GM12878 (cell line): Measurements from ENCODE around the gene TUBA3E. TPM values are rescaled to one million over a fixed set of nuclear protein-coding genes. Genes with fewer than 3 reads are reported as not detected.

ENCODE experiments used
- ATAC-seq: fragments of 200-7000 bp; cut with Tn5 transposase; 3 replicates; pipeline ENCODE4 v1.9.1; 2020; ENCODE audit warnings: mild to moderate bottlenecking, moderate library complexity
- BruUV-seq: library from RNA; stranded (reverse); fragments of 400-500 nt; replicated peaks from 2 replicates; lab custom pipeline; 2021; lab: Mats Ljungman, UMichigan
- CTCF ChIA-PET: fragments of 300-600 bp; sonication (Branson Sonifier 250); formaldehyde crosslinking; extraction: SDS; loops from one replicate; lab custom pipeline; 2021; ENCODE audit warnings: inconsistent platforms; lab: Yijun Ruan, JAX
- POLR2A ChIA-PET: fragments of 350-600 bp; formaldehyde crosslinking; extraction: SDS; loops from one replicate; lab custom pipeline; 2021; ENCODE audit warnings: inconsistent platforms; lab: Charles Lee
- RAD21 ChIA-PET: fragments of 300-600 bp; sonication (Branson Sonifier 250); formaldehyde crosslinking; loops from one replicate; lab custom pipeline; 2023; ENCODE audit warnings: antibody characterized with exemption; ENCODE audit not compliant: unreplicated experiment; lab: Charles Lee
- SMC1A ChIA-PET: fragments of 300-600 bp; sonication (Branson Sonifier 250); formaldehyde crosslinking; loops from one replicate; lab custom pipeline; 2023; ENCODE audit not compliant: unreplicated experiment, uncharacterized antibody; lab: Charles Lee
- DNase-seq: peaks from one replicate; pipeline ENCODE4 v3.0.0-alpha.2; 2011; ENCODE audit warnings: low read depth, low spot score
- FAIRE-seq: peaks from 3 replicates; lab custom pipeline; 2011; peaks lifted over from hg19 to GRCh38; lab: Jason Lieb, UNC
- H2AFZ ChIP-seq: 2 replicates; pipeline ENCODE4 v1.6.0; 2011; ENCODE audit warnings: low read depth, low read length, control low read depth; ENCODE audit not compliant: control insufficient read depth
- H3K27ac ChIP-seq: 2 replicates; pipeline ENCODE4 v1.5.1; 2011; ENCODE audit warnings: control low read depth; ENCODE audit not compliant: control insufficient read depth, insufficient read depth
- H3K27me3 ChIP-seq, 2 experiments: replicated peaks in 1 of 2; 2 replicates each; pipeline versions ENCODE4 v1.6.0 to v1.6.1; 2011; ENCODE audit warnings: low read length in 1 of 2; ENCODE audit not compliant: control insufficient read depth in 2 of 2, insufficient read depth in 2 of 2
- H3K36me3 ChIP-seq, 2 experiments: 2 replicates each; pipeline ENCODE4 v1.5.1; 2011; ENCODE audit warnings: low read length in 1 of 2; ENCODE audit not compliant: control insufficient read depth in 2 of 2, insufficient read depth in 2 of 2
- H3K4me1 ChIP-seq: 2 replicates; pipeline ENCODE4 v1.6.1; 2011; ENCODE audit warnings: mild to moderate bottlenecking, low read length, moderate library complexity, mixed read lengths; ENCODE audit not compliant: control insufficient read depth, insufficient read depth
- H3K4me2 ChIP-seq: 2 replicates; pipeline ENCODE4 v1.6.0; 2011; ENCODE audit warnings: control low read depth; ENCODE audit not compliant: control insufficient read depth, insufficient read depth
- H3K4me3 ChIP-seq: fragments of 200-600 bp; sonication (generic); 2 replicates; pipeline ENCODE4 v1.5.1; 2016
- H3K79me2 ChIP-seq: 2 replicates; pipeline ENCODE4 v1.6.0; 2011; ENCODE audit warnings: low read length; ENCODE audit not compliant: control insufficient read depth, insufficient read depth
- H3K9ac ChIP-seq: 2 replicates; pipeline ENCODE4 v1.8.0; 2011; ENCODE audit warnings: low read length, control low read depth, mixed read lengths; ENCODE audit not compliant: control insufficient read depth, insufficient read depth
- H3K9me3 ChIP-seq: replicated peaks from 3 replicates; pipeline ENCODE4 v1.5.1; 2011; ENCODE audit warnings: mild to moderate bottlenecking, low read length; ENCODE audit not compliant: control insufficient read depth, insufficient read depth
- H4K20me1 ChIP-seq: 2 replicates; pipeline ENCODE4 v1.6.0; 2011; ENCODE audit not compliant: control insufficient read depth, insufficient read depth
- E2F4 ChIP-seq: IDR thresholded peaks from 2 replicates; pipeline ENCODE4 v1.6.1; 2012; ENCODE audit warnings: low read depth, low read length, improper control_type of control experiment
- EED ChIP-seq: sonication (generic); IDR thresholded peaks from 2 replicates; pipeline ENCODE4 v1.6.1; 2016; ENCODE audit warnings: antibody characterized with exemption, low read depth
- FOS ChIP-seq: IDR thresholded peaks from 3 replicates; pipeline ENCODE4 v1.6.1; 2011; ENCODE audit warnings: borderline replicate concordance; ENCODE audit not compliant: insufficient read length; ENCODE audit errors: extremely low read depth
- HSF1 ChIP-seq: fragments of 150-350 bp; IDR thresholded peaks from 2 replicates; pipeline ENCODE4 v1.6.1; 2014; ENCODE audit warnings: mild to moderate bottlenecking, low read depth, low read length
- KDM1A ChIP-seq: fragments of 200-600 bp; sonication (generic); IDR thresholded peaks from 2 replicates; pipeline ENCODE4 v1.6.1; 2016; ENCODE audit warnings: borderline replicate concordance
- LARP7 ChIP-seq: fragments of 450-650 bp; IDR thresholded peaks from 2 replicates; pipeline ENCODE4 v1.6.1; 2017; ENCODE audit warnings: mild to moderate bottlenecking
- NBN ChIP-seq: fragments of 450-650 bp; IDR thresholded peaks from 2 replicates; pipeline ENCODE4 v1.6.1; 2016
- NKRF ChIP-seq: fragments of 450-650 bp; conservative IDR thresholded peaks from 2 replicates; pipeline ENCODE4 v1.6.1; 2017; ENCODE audit warnings: mild to moderate bottlenecking, moderate library complexity
- PAX5 ChIP-seq: IDR thresholded peaks from 2 replicates; pipeline ENCODE4 v1.6.1; 2011; ENCODE audit warnings: low read depth, low read length, borderline replicate concordance
- POLR2A ChIP-seq: IDR thresholded peaks from 2 replicates; pipeline ENCODE4 v1.6.1; 2011; ENCODE audit warnings: low read depth, mild to moderate bottlenecking, low read length
- RAD51 ChIP-seq: fragments of 450-650 bp; IDR thresholded peaks from 2 replicates; pipeline ENCODE4 v1.6.1; 2016; ENCODE audit warnings: moderate library complexity, mild to moderate bottlenecking, inconsistent platforms
- TARDBP ChIP-seq: IDR thresholded peaks from 2 replicates; pipeline ENCODE4 v1.6.1; 2016; ENCODE audit warnings: borderline replicate concordance
- TBL1XR1 ChIP-seq: IDR thresholded peaks from 2 replicates; pipeline ENCODE4 v1.6.1; 2012; ENCODE audit warnings: low read depth, low read length, improper control_type of control experiment
- TCF12 ChIP-seq: IDR thresholded peaks from 2 replicates; pipeline ENCODE4 v1.6.1; 2011; ENCODE audit warnings: low read depth, mild to moderate bottlenecking, low read length
- WGBS: methylation state at CpG from one replicate; pipeline ENCODE4 v1.1.6; 2016; ENCODE audit warnings: low lambda C conversion rate; ENCODE audit not compliant: insufficient replicate concordance, insufficient coverage; ENCODE audit errors: missing lambda C conversion rate; 5-methylcytosine and 5-hydroxymethylcytosine counted together
- in situ Hi-C: fragments of 300-500 bp; cut with MboI; formaldehyde crosslinking; loops from 9 replicates; pipeline ENCODE4 v1.14.3; 2018; ENCODE audit warnings: mixed read lengths
- intact Hi-C: fragments of 100-400 bp; cut with micrococcal nuclease; formaldehyde crosslinking; loops from one replicate; pipeline ENCODE4 v1.14.2; 2022; ENCODE audit not compliant: unreplicated experiment
- polyA plus RNA-seq, 11 experiments: library from polyadenylated mRNA; depleted of rRNA in 4 of 11; unstranded in 6 of 11; stranded (reverse) in 5 of 11; fragments of >200 nt; fragmentation: Nextera tagmentation in 4 of 11; fragmentation: Illumina TruSeq in 1 of 11; extraction: Ambion mirVana in 4 of 11; extraction: Trizol in 1 of 11; gene quantifications; 1 replicate in 1 of 11; 2 replicates in 10 of 11; pipeline versions ENCODE4 v1.2.1 to v1.2.3, GENCODE V29; 2011 to 2016; ENCODE audit warnings: inconsistent platforms in 2 of 11, missing spikeins in 2 of 11, low read depth in 1 of 11
- total RNA-seq, 4 experiments: library from RNA; depleted of rRNA in 3 of 4; stranded (reverse); fragments of >200 nt in 3 of 4; fragmentation: Illumina TruSeq in 1 of 4; extraction: Trizol in 1 of 4; gene quantifications; 2 replicates each; pipeline versions ENCODE4 v1.2.1 to v1.2.3, GENCODE V29; 2013 to 2021

Gene TUBA3E
- total and polyA plus RNA-seq, 10 of the 15 experiments (the other 5 are each of a cell fraction or from before 2014, with no cell fraction given) = not detected

GRCh38 chr2:130246430-130246829, 48.2 kb upstream of the TUBA3E start:
- SMC1A ChIA-PET = no interaction called here
- ATAC-seq = no peak
- Histone ChIP-seq H3K27me3 (no peaks in the 10 kb centered on the region; a peak in 1 of 4 replicates), H3K9ac (no peak overlapping the region), H3K36me3 (no peaks in the 10 kb centered on the region), H3K4me2 (no peak overlapping the region), H3K79me2 (no peaks in the 10 kb centered on the region), H2AFZ (no peak overlapping the region), H3K4me1 (no peaks in the 10 kb centered on the region), H4K20me1 (no peaks in the 10 kb centered on the region), H3K4me3 (no peak overlapping the region), H3K27ac (no peak overlapping the region), H3K9me3 (no peaks in the 10 kb centered on the region)
- intact Hi-C loops = no loop called here
- POLR2A ChIA-PET = no interaction called here
- DNase-seq = no peak
- no peak for FAIRE-seq
- CTCF ChIA-PET = no interaction called here
- no TSS peak for BruUV-seq
- RAD21 ChIA-PET = no interaction called here
- in situ Hi-C loops = no loop called here
- TF ChIP-seq PAX5 (no peak), NKRF (no peak), TBL1XR1 (no peak), LARP7 (no peak), RAD51 (no peak), EED (no peak), POLR2A (no peak), NBN (no peak), FOS (no peak), KDM1A (no peak), TCF12 (no peak), E2F4 (no peak), TARDBP (no peak), HSF1 (no peak)
- WGBS = 38% methylated on average over 7 of the region's 7 CpGs
